K562 (cell line): ENCODE data around the gene BAIAP2L2. TPM values are rescaled to one million over a fixed set of nuclear protein-coding genes. Genes with fewer than 3 reads are reported as not detected.

ENCODE experiments used
- ATAC-seq: fragments of 200-7000 bp; cut with Tn5 transposase; 3 replicates; pipeline ENCODE4 v1.9.1; 2020; ENCODE audit warnings: moderate library complexity
- BruUV-seq: library from RNA; stranded (reverse); fragments of 400-500 nt; replicated peaks from 2 replicates; lab custom pipeline; 2021; lab: Mats Ljungman, UMichigan
- CTCF ChIA-PET: fragments of 300-600 bp; formaldehyde crosslinking; extraction: SDS; loops from one replicate; lab custom pipeline; 2021; ENCODE audit warnings: low intra/inter-chr PET ratio; lab: Yijun Ruan, JAX
- POLR2A ChIA-PET: fragments of 300-600, 350-650 bp; sonication (Branson Sonifier 250); formaldehyde crosslinking; extraction: SDS; loops from one replicate; lab custom pipeline; 2021; ENCODE audit warnings: antibody characterized with exemption, inconsistent platforms; lab: Yijun Ruan, JAX
- DNase-seq, 4 experiments: peaks; one replicate each; pipeline versions ENCODE4 v3.0.0 to v3.0.0-alpha.2; 2011 to 2018; ENCODE audit warnings: low spot score in 3 of 4, mixed read lengths in 3 of 4; ENCODE audit errors: extremely low read depth in 1 of 4
- FAIRE-seq: peaks from 2 replicates; lab custom pipeline; 2011; peaks lifted over from hg19 to GRCh38; lab: Jason Lieb, UNC
- H2AFZ ChIP-seq: 2 replicates; pipeline ENCODE4 v1.6.0; 2011; ENCODE audit warnings: low read depth, low read length, control low read depth, inconsistent platforms
- H3K27ac ChIP-seq: fragments of 200-600 bp; 3 replicates; pipeline ENCODE4 v1.8.0; 2011; ENCODE audit warnings: low read depth, mild to moderate bottlenecking, control low read depth, inconsistent platforms, low read length, moderate library complexity, mixed read lengths; ENCODE audit errors: extremely low read depth
- H3K27me3 ChIP-seq, 2 experiments: fragments of 300-600 bp in 1 of 2; 2 replicates in 1 of 2; 3 replicates in 1 of 2; pipeline versions ENCODE4 v1.6.0 to v1.8.0; 2011; ENCODE audit warnings: inconsistent platforms in 2 of 2, low read length in 2 of 2, mild to moderate bottlenecking in 1 of 2, mixed read lengths in 1 of 2, moderate library complexity in 1 of 2; ENCODE audit not compliant: control insufficient read depth in 2 of 2, insufficient read depth in 2 of 2
- H3K36me3 ChIP-seq: fragments of 300-600 bp; 3 replicates; pipeline ENCODE4 v1.8.0; 2011; ENCODE audit warnings: mild to moderate bottlenecking, low read length, inconsistent platforms; ENCODE audit not compliant: control insufficient read depth, insufficient read depth
- H3K4me1 ChIP-seq, 2 experiments: fragments of 200-600 bp in 1 of 2; replicated peaks in 1 of 2; 2 replicates in 1 of 2; 3 replicates in 1 of 2; pipeline versions ENCODE4 v1.5.1 to v1.8.0; 2011; ENCODE audit warnings: inconsistent platforms in 2 of 2, low read length in 2 of 2, mild to moderate bottlenecking in 1 of 2, mixed read lengths in 1 of 2, moderate library complexity in 1 of 2; ENCODE audit not compliant: control insufficient read depth in 2 of 2, insufficient read depth in 2 of 2
- H3K4me2 ChIP-seq: 2 replicates; pipeline ENCODE4 v1.6.1; 2011; ENCODE audit warnings: low read length, control low read depth, inconsistent platforms, mixed read lengths; ENCODE audit not compliant: insufficient read depth
- H3K4me3 ChIP-seq: fragments of 200-600 bp; sonication (generic), shearing (Covaris generic); 2 replicates; pipeline ENCODE4 v1.5.1; 2016; ENCODE audit warnings: control low read depth, inconsistent platforms
- H3K79me2 ChIP-seq: fragments of 200-600 bp; 3 replicates; pipeline ENCODE4 v1.8.0; 2011; ENCODE audit warnings: low read length, inconsistent platforms; ENCODE audit not compliant: control insufficient read depth, insufficient read depth
- H3K9ac ChIP-seq, 2 experiments: 2 replicates each; pipeline versions ENCODE4 v1.6.0 to v1.6.1; 2011; ENCODE audit warnings: low read depth in 2 of 2, low read length in 2 of 2, control low read depth in 1 of 2, inconsistent platforms in 1 of 2, mild to moderate bottlenecking in 1 of 2, mixed read lengths in 1 of 2; ENCODE audit not compliant: insufficient read depth in 1 of 2
- H3K9me1 ChIP-seq: one replicate; pipeline ENCODE4 v1.6.0; 2011; ENCODE audit warnings: inconsistent platforms, mild to moderate bottlenecking, low read length, moderate library complexity; ENCODE audit not compliant: control insufficient read depth, insufficient read depth
- H3K9me3 ChIP-seq: replicated peaks from 2 replicates; pipeline ENCODE4 v1.5.1; 2011; ENCODE audit warnings: low read depth, low read length, inconsistent platforms; ENCODE audit not compliant: control insufficient read depth, insufficient read depth
- H4K20me1 ChIP-seq: replicated peaks from 2 replicates; pipeline ENCODE4 v1.6.1; 2011; ENCODE audit warnings: low read length, inconsistent platforms, mixed read lengths; ENCODE audit not compliant: control insufficient read depth, insufficient read depth
- ATF3 ChIP-seq, 2 experiments: fragments of 450-650 bp in 1 of 2; sonication (generic) in 1 of 2; formaldehyde crosslinking in 1 of 2; IDR thresholded peaks in 1 of 2; conservative IDR thresholded peaks in 1 of 2; 2 replicates each; pipeline versions ENCODE4 v1.6.1 to v1.8.1; 2016 to 2023; ENCODE audit warnings: mild to moderate bottlenecking in 2 of 2, moderate library complexity in 2 of 2, inconsistent platforms in 1 of 2, missing genetic modification reagents in 1 of 2
- CEBPB ChIP-seq: fragments of 450-650 bp; IDR thresholded peaks from 2 replicates; pipeline ENCODE4 v1.6.1; 2016; ENCODE audit warnings: missing genetic modification characterization, missing compliant biosample characterization
- CEBPG ChIP-seq, 3 experiments: fragments of 200-800 bp in 1 of 3; sonication (Bioruptor generic) in 1 of 3; sonication (generic) in 1 of 3; formaldehyde crosslinking in 1 of 3; IDR thresholded peaks in 2 of 3; conservative IDR thresholded peaks in 1 of 3; 2 replicates each; pipeline versions ENCODE4 v1.6.1 to v1.8.0; 2016 to 2022; ENCODE audit warnings: missing compliant biosample characterization in 2 of 3, missing genetic modification characterization in 2 of 3, mild to moderate bottlenecking in 1 of 3, missing genetic modification reagents in 1 of 3
- PYGO2 ChIP-seq: fragments of 450-650 bp; IDR thresholded peaks from 2 replicates; pipeline ENCODE4 v1.6.1; 2016; ENCODE audit warnings: mild to moderate bottlenecking, missing genetic modification characterization, moderate library complexity, missing compliant biosample characterization
- RAD21 ChIP-seq, 2 experiments: fragments of 250-450 bp in 1 of 2; fragments of 450-650 bp in 1 of 2; sonication (Bioruptor Pico) in 1 of 2; formaldehyde crosslinking in 1 of 2; IDR thresholded peaks in 1 of 2; conservative IDR thresholded peaks in 1 of 2; 2 replicates each; pipeline versions ENCODE4 v1.4.0 to v1.8.0; 2020 to 2022; ENCODE audit warnings: mild to moderate bottlenecking in 2 of 2, moderate library complexity in 1 of 2
- ZNF384 ChIP-seq: IDR thresholded peaks from 2 replicates; pipeline ENCODE4 v1.6.1; 2012; ENCODE audit warnings: low read depth, low read length, improper control_type of control experiment
- ZNF830 ChIP-seq: fragments of 250-450 bp; sonication (Bioruptor Pico); IDR thresholded peaks from 2 replicates; pipeline ENCODE4 v1.5.0; 2021; ENCODE audit warnings: mild to moderate bottlenecking
- WGBS: fragments of 100-300 bp; shearing (Covaris generic); methylation state at CpG from one replicate; pipeline ENCODE4 v1.1.6; 2016; ENCODE audit warnings: low coverage, mixed read lengths; ENCODE audit not compliant: insufficient coverage; ENCODE audit errors: missing lambda C conversion rate; 5-methylcytosine and 5-hydroxymethylcytosine counted together
- in situ Hi-C: fragments of 300-500 bp; cut with MboI; formaldehyde crosslinking; loops from 4 replicates; pipeline ENCODE4 v1.15.0; 2018; ENCODE audit warnings: inconsistent platforms, mixed read lengths
- intact Hi-C: fragments of 100-400 bp; cut with micrococcal nuclease; formaldehyde crosslinking; loops from 2 replicates; pipeline ENCODE4 v1.14.2; 2022
- polyA plus RNA-seq, 8 experiments: library from polyadenylated mRNA; depleted of rRNA in 4 of 8; stranded (reverse) in 5 of 8; unstranded in 3 of 8; fragments of >200 nt; fragmentation: Nextera tagmentation in 2 of 8; fragmentation: Illumina TruSeq in 1 of 8; extraction: Ambion mirVana in 2 of 8; extraction: Trizol in 1 of 8; gene quantifications; 2 replicates each; pipeline versions ENCODE4 v1.2.1 to v1.2.3, GENCODE V29; 2011 to 2014; ENCODE audit warnings: inconsistent platforms in 1 of 8, missing spikeins in 1 of 8
- total RNA-seq, 7 experiments: library from RNA; depleted of rRNA in 6 of 7; stranded (reverse); fragments of >200 nt in 6 of 7; fragmentation: Illumina TruSeq in 2 of 7; extraction: Trizol in 2 of 7; gene quantifications; 2 replicates each; pipeline versions ENCODE4 v1.2.1 to v1.2.3, GENCODE V29; 2011 to 2021; ENCODE audit warnings: low replicate concordance in 1 of 7
- TF ChIP-seq, protein P1 (sequence below): sonication (generic); formaldehyde crosslinking; IDR thresholded peaks from 2 replicates; pipeline ENCODE4 v1.8.1; 2023; ENCODE audit warnings: mild to moderate bottlenecking, missing genetic modification reagents

The BAIAP2L2 gene
- total and polyA plus RNA-seq, 9 of the 15 experiments (the other 6 are each of a cell fraction or from before 2014, with no cell fraction given) = 0.04 to 0.22 (median 0.07) TPM; not detected in 4

- BruUV-seq = no TSS peak
Observed at GRCh38 chr22:38103641-38104040, 6.8 kb downstream of the BAIAP2L2 start.

More at GRCh38 chr22:38103641-38104040, 6.8 kb downstream of the BAIAP2L2 start:
- Histone ChIP-seq H4K20me1 (no peaks in the 10 kb centered on the region), H3K4me1 (peaks cover 0 to 9% of the 10 kb centered on the region in 2 experiments; a peak in 4 of 5 replicates), H3K9me3 (no peaks in the 10 kb centered on the region), H3K27me3 (no peaks in the 10 kb centered on the region), H3K27ac (no peak overlapping the region), H3K9me1 (no peaks in the 10 kb centered on the region), H3K4me3 (no peak overlapping the region), H3K36me3 (no peaks in the 10 kb centered on the region), H3K9ac (no peak overlapping the region), H2AFZ (peak overlapping the region; percentile 48), H3K4me2 (no peak overlapping the region), H3K79me2 (no peaks in the 10 kb centered on the region)
- in situ Hi-C loops = loop anchor here (10.0 kb wide), 1 partner anchor 471 kb away; the partner anchor contains the start of gene DMC1
- ATAC-seq (peak; percentile 48; the same call in 2 of the 3 replicates), FAIRE-seq (no peak), DNase-seq (no peak)
- TF ChIP-seq RAD21 (CRISPR knock-in tag; conservative IDR thresholded peaks at IDR 0.05 in 1 of 2, IDR thresholded peaks at IDR 0.05 in 1 of 2) (no peak), PYGO2 (tag) (no peak), ZNF830 (no peak), CEBPB (tag) (peak; percentile 44; the same call in 1 of the 2 replicates), ZNF384 (peak; percentile 62; the same call in 1 of the 2 replicates), CEBPG (CRISPR knock-in tag; IDR thresholded peaks at IDR 0.05) (peak; percentile 49; the same call in 1 of the 2 replicates), CEBPG (tag; conservative IDR thresholded peaks at IDR 0.05 in 1 of 2, IDR thresholded peaks at IDR 0.05 in 1 of 2) (peak in 1 of 2 experiments; percentile 54; a peak in 2 of 4 replicates), ATF3 (IDR thresholded peaks at IDR 0.05) (peak; percentile 80), ATF3 (CRISPR knock-in tag; conservative IDR thresholded peaks at IDR 0.05) (no peak)
- TF ChIP-seq, protein P1, sequence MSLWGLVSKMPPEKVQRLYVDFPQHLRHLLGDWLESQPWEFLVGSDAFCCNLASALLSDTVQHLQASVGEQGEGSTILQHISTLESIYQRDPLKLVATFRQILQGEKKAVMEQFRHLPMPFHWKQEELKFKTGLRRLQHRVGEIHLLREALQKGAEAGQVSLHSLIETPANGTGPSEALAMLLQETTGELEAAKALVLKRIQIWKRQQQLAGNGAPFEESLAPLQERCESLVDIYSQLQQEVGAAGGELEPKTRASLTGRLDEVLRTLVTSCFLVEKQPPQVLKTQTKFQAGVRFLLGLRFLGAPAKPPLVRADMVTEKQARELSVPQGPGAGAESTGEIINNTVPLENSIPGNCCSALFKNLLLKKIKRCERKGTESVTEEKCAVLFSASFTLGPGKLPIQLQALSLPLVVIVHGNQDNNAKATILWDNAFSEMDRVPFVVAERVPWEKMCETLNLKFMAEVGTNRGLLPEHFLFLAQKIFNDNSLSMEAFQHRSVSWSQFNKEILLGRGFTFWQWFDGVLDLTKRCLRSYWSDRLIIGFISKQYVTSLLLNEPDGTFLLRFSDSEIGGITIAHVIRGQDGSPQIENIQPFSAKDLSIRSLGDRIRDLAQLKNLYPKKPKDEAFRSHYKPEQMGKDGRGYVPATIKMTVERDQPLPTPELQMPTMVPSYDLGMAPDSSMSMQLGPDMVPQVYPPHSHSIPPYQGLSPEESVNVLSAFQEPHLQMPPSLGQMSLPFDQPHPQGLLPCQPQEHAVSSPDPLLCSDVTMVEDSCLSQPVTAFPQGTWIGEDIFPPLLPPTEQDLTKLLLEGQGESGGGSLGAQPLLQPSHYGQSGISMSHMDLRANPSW = no peak
- ChIA-PET POLR2A (no interaction called here), CTCF (no interaction called here)
- WGBS = 18% methylated on average over 8 of the region's 8 CpGs
- intact Hi-C loops = loop anchor here (1.0 to 10.0 kb wide), 2 partner anchors 51 to 471 kb away; partner anchors contain the start of gene DMC1
